Left ventricle myocardium superior (tissue), 1 donor: ENCODE results near the gene LASP1. TPM values are rescaled to one million over a fixed set of nuclear protein-coding genes. Genes with fewer than 3 reads are reported as not detected.

Experiments used
- ATAC-seq: fragments of 200-7000 bp; cut with Tn5 transposase; one replicate; pipeline ENCODE4 v1.9.1; 2020; ENCODE audit warnings: mild to moderate bottlenecking, moderate library complexity
- DNase-seq: peaks from one replicate; pipeline ENCODE4 v3.0.0-alpha.2; 2020
- intact Hi-C: fragments of 100-400 bp; cut with micrococcal nuclease; formaldehyde crosslinking; loops from one replicate; pipeline ENCODE4 v1.11.0; 2022
- total RNA-seq: library from RNA; stranded (reverse); fragmentation: NEBNext Ultra II Directional; extraction: Animal tissue kit (Norgen Biotek cat#: 25700); gene quantifications from one replicate; pipeline ENCODE4 v1.2.1, GENCODE V29; 2021
- donor health status: DM: no; HTN: yes; CAD: no; lungs with severe emphysema.

The LASP1 gene
- total RNA-seq, 1 donor from 2014 or later, result 28.4 TPM

GRCh38 chr17:38883592-38884526, 14.0 kb downstream of the LASP1 start:
- ATAC-seq (peak; percentile 9), DNase-seq (peak; percentile 54)
- intact Hi-C loops, result no loop called here

GRCh38 chr17:38885044-38885727, 15.3 kb downstream of the LASP1 start:
- intact Hi-C loops, result no loop called here
- ATAC-seq (no peak), DNase-seq (peak; percentile 23)

- intact Hi-C loops, result no loop called here
- ATAC-seq, result peak; percentile 7
- DNase-seq, result peak; percentile 25
These were observed 16.1 kb downstream of the LASP1 start for GRCh38 chr17:38885728-38886642.

- DNase-seq (peak; percentile 27), ATAC-seq (no peak)
- intact Hi-C loops, result no loop called here
These were observed 16.8 kb downstream of the LASP1 start for GRCh38 chr17:38886643-38887010.

GRCh38 chr17:38888842-38889241, 19.0 kb downstream of the LASP1 start:
- no peak for DNase-seq
- intact Hi-C loops, result no loop called here
- no peak for ATAC-seq

GRCh38 chr17:38889745-38890409, 20.0 kb downstream of the LASP1 start:
- intact Hi-C loops, result no loop called here
- no peak for ATAC-seq

GRCh38 chr17:38890410-38890746, 20.5 kb downstream of the LASP1 start:
- no peak for ATAC-seq
- intact Hi-C loops, result no loop called here

More at GRCh38 chr17:38889745-38890409, 20.0 kb downstream of the LASP1 start:
- DNase-seq, result no peak

GRCh38 chr17:38891441-38891840, 21.6 kb downstream of the LASP1 start:
- DNase-seq (no peak), ATAC-seq (no peak)
- intact Hi-C loops, result no loop called here

More at GRCh38 chr17:38890410-38890746, 20.5 kb downstream of the LASP1 start:
- DNase-seq, result no peak

- DNase-seq (no peak), ATAC-seq (no peak)
- intact Hi-C loops, result no loop called here
These were observed 22.2 kb downstream of the LASP1 start for GRCh38 chr17:38892083-38892482.

- no peak for DNase-seq
- ATAC-seq, result no peak
- intact Hi-C loops, result no loop called here
These were observed 22.8 kb downstream of the LASP1 start for GRCh38 chr17:38892620-38893019.

GRCh38 chr17:38893113-38893512, 23.3 kb downstream of the LASP1 start:
- no peak for ATAC-seq
- intact Hi-C loops, result no loop called here
- DNase-seq, result no peak

GRCh38 chr17:38893607-38894006, 23.7 kb downstream of the LASP1 start:
- intact Hi-C loops, result no loop called here
- ATAC-seq (peak; percentile 38), DNase-seq (peak; percentile 69)

- DNase-seq, result no peak
- intact Hi-C loops, result no loop called here
- ATAC-seq, result no peak
These were observed 24.4 kb downstream of the LASP1 start for GRCh38 chr17:38894276-38894675.

- ATAC-seq (peak; percentile 6), DNase-seq (peak; percentile 68)
- intact Hi-C loops, result no loop called here
These were observed 26.6 kb downstream of the LASP1 start for GRCh38 chr17:38896346-38896954.

- intact Hi-C loops, result no loop called here
- DNase-seq (peak; percentile 92), ATAC-seq (peak; percentile 75)
These were observed 27.3 kb downstream of the LASP1 start for GRCh38 chr17:38897176-38897575.

- intact Hi-C loops, result no loop called here
- DNase-seq (peak; percentile 62), ATAC-seq (peak; percentile 3)
These were observed 27.9 kb downstream of the LASP1 start for GRCh38 chr17:38897671-38898290.

- ATAC-seq, result no peak
- DNase-seq, result no peak
- intact Hi-C loops, result no loop called here
These were observed 28.4 kb downstream of the LASP1 start for GRCh38 chr17:38898291-38898679.

- ATAC-seq, result no peak
- DNase-seq, result peak; percentile 60
- intact Hi-C loops, result no loop called here
These were observed 29.0 kb downstream of the LASP1 start for GRCh38 chr17:38898812-38899348.
